ENCODE data around the gene HDAC4.

The HDAC4 gene

GRCh38 chr2:239061121-239061666 is 339.6 kb downstream of the HDAC4 start:
- no peak overlapping the region for H3K4me3 Mint-ChIP-seq
- H3K36me3 Mint-ChIP-seq: peaks cover 8% of the 10 kb centered on the region
- no peak overlapping the region for H3K27ac Mint-ChIP-seq
- H3K27me3 Mint-ChIP-seq: no peaks in the 10 kb centered on the region
- H3K4me1 Mint-ChIP-seq (ENCODE audit: low read depth): no peaks in the 10 kb centered on the region
- H3K9me3 Mint-ChIP-seq (ENCODE audit: low read depth): no peaks in the 10 kb centered on the region

DNA sequence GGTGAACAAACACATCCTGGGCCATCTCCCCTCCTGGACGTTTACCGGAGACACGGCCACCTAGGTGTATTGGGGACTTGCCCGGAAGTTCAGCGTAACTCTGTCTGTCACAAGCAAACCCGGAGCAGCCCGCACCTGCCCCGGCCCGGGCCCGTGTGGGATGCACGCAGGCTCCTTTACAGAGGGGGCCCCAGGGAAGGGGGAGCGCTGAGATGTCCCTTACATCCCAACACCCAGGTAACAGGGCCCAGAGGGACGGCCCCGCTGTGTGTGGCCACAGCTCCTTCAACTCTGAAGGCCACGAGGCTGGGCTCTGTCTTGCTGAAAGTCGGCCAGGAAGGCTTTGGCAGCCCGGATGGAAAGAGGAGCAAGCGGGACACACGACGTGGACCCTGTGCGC is 340.1 kb downstream of the HDAC4 start:
- H3K36me3 Mint-ChIP-seq: peaks cover 8% of the 10 kb centered on the region
- no peak overlapping the region for H3K27ac Mint-ChIP-seq
- no peaks in the 10 kb centered on the region for H3K9me3 Mint-ChIP-seq (ENCODE audit: low read depth)
- no peaks in the 10 kb centered on the region for H3K27me3 Mint-ChIP-seq
- H3K4me1 Mint-ChIP-seq (ENCODE audit: low read depth): no peaks in the 10 kb centered on the region
- no peak overlapping the region for H3K4me3 Mint-ChIP-seq

GRCh38 chr2:239059854-239060253 is 341.0 kb downstream of the HDAC4 start:
- H3K9me3 Mint-ChIP-seq (ENCODE audit: low read depth): no peaks in the 10 kb centered on the region
- H3K27ac Mint-ChIP-seq: no peak overlapping the region
- H3K4me1 Mint-ChIP-seq (ENCODE audit: low read depth): no peaks in the 10 kb centered on the region
- peaks cover 10% of the 10 kb centered on the region for H3K36me3 Mint-ChIP-seq
- no peaks in the 10 kb centered on the region for H3K27me3 Mint-ChIP-seq
- H3K4me3 Mint-ChIP-seq: no peak overlapping the region

GRCh38 chr2:239058766-239059165 is 342.1 kb downstream of the HDAC4 start:
- Mint-ChIP-seq H3K4me1 (ENCODE audit: low read depth) (no peaks in the 10 kb centered on the region), H3K27ac (no peak overlapping the region), H3K36me3 (peaks cover 10% of the 10 kb centered on the region), H3K9me3 (ENCODE audit: low read depth) (no peaks in the 10 kb centered on the region), H3K4me3 (no peak overlapping the region), H3K27me3 (no peaks in the 10 kb centered on the region)

DNA sequence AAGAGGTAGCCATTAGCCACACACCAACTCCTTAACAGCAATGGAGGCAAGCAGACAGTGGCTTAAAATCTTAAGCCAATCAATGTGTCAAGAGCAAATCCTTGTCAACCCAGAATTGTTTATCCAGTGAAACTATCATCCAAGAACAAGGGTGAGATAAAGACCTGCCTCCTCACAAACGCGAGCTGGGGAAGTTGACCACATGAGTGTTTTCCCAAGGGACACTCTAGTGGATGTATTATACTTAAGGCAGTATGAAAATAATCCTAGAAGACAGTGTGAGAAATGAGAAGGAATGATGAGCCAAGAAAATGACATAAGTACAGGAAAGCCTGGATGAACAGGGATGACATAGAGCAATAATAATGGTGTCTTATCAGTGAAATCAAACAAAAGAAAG is 343.3 kb downstream of the HDAC4 start:
- no peak overlapping the region for H3K27ac Mint-ChIP-seq
- no peaks in the 10 kb centered on the region for H3K9me3 Mint-ChIP-seq (ENCODE audit: low read depth)
- H3K36me3 Mint-ChIP-seq: peaks cover 10% of the 10 kb centered on the region
- H3K27me3 Mint-ChIP-seq: no peaks in the 10 kb centered on the region
- H3K4me1 Mint-ChIP-seq (ENCODE audit: low read depth): no peaks in the 10 kb centered on the region
- H3K4me3 Mint-ChIP-seq: no peak overlapping the region

- Mint-ChIP-seq H3K9me3 (ENCODE audit: low read depth) (no peaks in the 10 kb centered on the region), H3K27ac (no peak overlapping the region), H3K4me1 (ENCODE audit: low read depth) (no peaks in the 10 kb centered on the region), H3K4me3 (no peak overlapping the region), H3K27me3 (no peaks in the 10 kb centered on the region), H3K36me3 (peaks cover 10% of the 10 kb centered on the region)
Observed at GRCh38 chr2:239056611-239057010, 344.2 kb downstream of the HDAC4 start.

DNA sequence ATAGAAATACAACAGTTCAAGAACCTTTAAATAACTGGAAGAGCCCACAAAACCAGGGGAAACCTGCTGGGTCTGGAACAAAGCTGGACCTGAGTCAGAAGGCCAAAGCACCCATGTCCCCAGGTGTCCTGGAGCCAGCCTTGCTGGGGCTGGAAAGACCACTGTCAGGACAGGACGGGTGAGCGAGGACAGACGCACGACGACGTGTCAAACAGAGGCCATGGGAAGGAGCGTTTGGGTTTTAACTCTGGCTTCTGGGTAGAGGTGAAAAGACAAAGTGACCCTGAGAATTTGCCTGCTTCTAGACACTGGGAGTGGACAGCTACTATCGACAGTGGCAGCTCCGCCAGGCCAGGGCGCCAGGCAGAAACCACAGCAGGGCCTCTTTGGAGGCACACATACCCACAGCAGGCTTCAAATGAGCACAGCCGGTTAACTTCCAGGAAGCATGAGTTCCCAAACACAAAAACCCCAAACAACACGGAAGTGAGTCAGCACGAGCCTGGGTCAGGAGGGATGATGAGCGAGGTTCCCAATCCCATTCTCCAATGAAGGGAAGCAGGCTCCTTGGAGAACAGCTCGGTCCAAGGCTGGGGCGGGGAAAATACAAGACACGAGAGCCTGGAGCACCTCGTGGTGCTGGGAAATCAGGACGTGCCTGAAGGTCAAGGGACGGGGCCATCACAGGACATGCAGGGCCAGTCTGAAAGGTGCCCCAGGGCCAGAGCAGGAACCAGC is 344.9 kb downstream of the HDAC4 start:
- H3K4me3 Mint-ChIP-seq: no peak overlapping the region
- no peaks in the 10 kb centered on the region for H3K4me1 Mint-ChIP-seq (ENCODE audit: low read depth)
- no peak overlapping the region for H3K27ac Mint-ChIP-seq
- peaks cover 6% of the 10 kb centered on the region for H3K36me3 Mint-ChIP-seq
- H3K9me3 Mint-ChIP-seq (ENCODE audit: low read depth): no peaks in the 10 kb centered on the region
- no peaks in the 10 kb centered on the region for H3K27me3 Mint-ChIP-seq

- peaks cover 2% of the 10 kb centered on the region for H3K36me3 Mint-ChIP-seq
- no peaks in the 10 kb centered on the region for H3K27me3 Mint-ChIP-seq
- H3K27ac Mint-ChIP-seq: no peak overlapping the region
- H3K9me3 Mint-ChIP-seq (ENCODE audit: low read depth): no peaks in the 10 kb centered on the region
- no peaks in the 10 kb centered on the region for H3K4me1 Mint-ChIP-seq (ENCODE audit: low read depth)
- no peak overlapping the region for H3K4me3 Mint-ChIP-seq
Observed at GRCh38 chr2:239054921-239055320, 345.9 kb downstream of the HDAC4 start.

DNA sequence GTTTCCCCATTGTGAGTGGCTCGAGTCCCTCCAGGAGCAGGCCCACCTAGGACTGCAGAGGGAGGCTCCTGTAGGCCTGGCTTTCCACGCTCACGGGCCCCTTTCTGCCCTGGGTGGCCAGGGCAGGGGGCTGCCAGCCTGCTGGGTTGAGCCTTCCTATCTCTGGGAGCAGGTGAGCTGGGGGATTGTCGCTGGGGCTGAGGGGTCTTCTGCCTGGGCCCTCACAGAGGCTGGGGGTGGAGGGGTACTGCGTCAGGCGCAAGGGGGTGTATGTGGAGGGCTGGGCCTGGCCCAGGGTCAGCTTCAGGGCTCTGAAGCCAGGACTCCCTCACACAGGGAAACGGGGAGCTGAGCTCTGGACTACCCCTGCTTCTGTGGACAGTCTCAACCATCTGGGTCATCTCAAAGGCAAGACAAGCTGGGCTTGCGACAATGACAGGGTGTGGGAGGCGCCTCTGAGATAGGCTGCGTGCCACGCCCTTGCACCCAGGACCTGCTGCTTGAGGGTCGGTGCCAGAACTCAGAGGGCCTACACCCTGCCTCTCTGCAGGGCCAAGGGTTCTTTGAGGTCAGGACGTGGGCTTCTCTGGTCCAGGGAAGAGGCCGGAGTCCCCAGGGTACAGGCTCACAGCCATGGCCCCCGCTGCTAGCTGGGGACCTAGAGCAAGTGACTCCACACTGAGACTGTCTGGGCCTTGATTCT is 346.9 kb downstream of the HDAC4 start:
- Mint-ChIP-seq H3K27me3 (no peaks in the 10 kb centered on the region), H3K9me3 (ENCODE audit: low read depth) (no peaks in the 10 kb centered on the region), H3K27ac (no peak overlapping the region), H3K4me1 (ENCODE audit: low read depth) (no peaks in the 10 kb centered on the region), H3K4me3 (no peak overlapping the region), H3K36me3 (peaks cover 2% of the 10 kb centered on the region)

- Mint-ChIP-seq H3K9me3 (ENCODE audit: low read depth) (no peaks in the 10 kb centered on the region), H3K27me3 (no peaks in the 10 kb centered on the region), H3K36me3 (peaks cover 2% of the 10 kb centered on the region), H3K4me1 (ENCODE audit: low read depth) (no peaks in the 10 kb centered on the region), H3K4me3 (no peak overlapping the region), H3K27ac (no peak overlapping the region)
Observed at GRCh38 chr2:239052798-239053665, 347.8 kb downstream of the HDAC4 start.

DNA sequence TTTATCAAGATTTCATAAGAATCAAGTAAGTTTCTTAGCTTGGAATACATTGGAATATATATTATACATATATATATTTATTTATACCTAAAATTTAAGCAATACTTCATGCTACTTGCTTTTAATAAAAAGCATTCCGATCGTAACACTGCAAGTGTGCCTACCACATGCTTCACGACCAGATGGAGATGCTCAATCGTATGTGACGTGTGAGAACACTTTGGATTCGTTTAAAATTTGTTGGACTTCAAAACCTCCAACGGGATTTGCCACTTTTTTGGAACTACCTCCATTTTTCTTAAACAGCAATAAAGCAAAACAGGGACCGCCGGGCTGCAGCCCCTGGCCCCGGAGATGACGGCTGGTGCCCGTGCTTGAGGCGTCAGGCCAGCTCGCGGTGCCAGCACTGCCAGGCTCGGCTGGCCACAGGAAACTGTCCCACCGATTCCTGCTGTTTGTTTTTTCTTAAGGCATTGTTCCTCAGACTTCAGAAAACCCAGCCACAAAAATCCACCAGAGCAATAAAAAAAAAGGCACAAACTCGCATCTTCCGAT is 348.9 kb downstream of the HDAC4 start:
- Mint-ChIP-seq H3K27ac (no peak overlapping the region), H3K4me1 (ENCODE audit: low read depth) (no peaks in the 10 kb centered on the region), H3K9me3 (ENCODE audit: low read depth) (no peaks in the 10 kb centered on the region), H3K27me3 (no peaks in the 10 kb centered on the region), H3K4me3 (no peak overlapping the region), H3K36me3 (peaks cover 2% of the 10 kb centered on the region)

GRCh38 chr2:239050252-239050649 is 350.6 kb downstream of the HDAC4 start:
- no peak overlapping the region for H3K27ac Mint-ChIP-seq
- peaks cover 2% of the 10 kb centered on the region for H3K36me3 Mint-ChIP-seq
- no peaks in the 10 kb centered on the region for H3K9me3 Mint-ChIP-seq (ENCODE audit: low read depth)
- H3K4me3 Mint-ChIP-seq: no peak overlapping the region
- no peaks in the 10 kb centered on the region for H3K27me3 Mint-ChIP-seq
- H3K4me1 Mint-ChIP-seq (ENCODE audit: low read depth): no peaks in the 10 kb centered on the region

DNA sequence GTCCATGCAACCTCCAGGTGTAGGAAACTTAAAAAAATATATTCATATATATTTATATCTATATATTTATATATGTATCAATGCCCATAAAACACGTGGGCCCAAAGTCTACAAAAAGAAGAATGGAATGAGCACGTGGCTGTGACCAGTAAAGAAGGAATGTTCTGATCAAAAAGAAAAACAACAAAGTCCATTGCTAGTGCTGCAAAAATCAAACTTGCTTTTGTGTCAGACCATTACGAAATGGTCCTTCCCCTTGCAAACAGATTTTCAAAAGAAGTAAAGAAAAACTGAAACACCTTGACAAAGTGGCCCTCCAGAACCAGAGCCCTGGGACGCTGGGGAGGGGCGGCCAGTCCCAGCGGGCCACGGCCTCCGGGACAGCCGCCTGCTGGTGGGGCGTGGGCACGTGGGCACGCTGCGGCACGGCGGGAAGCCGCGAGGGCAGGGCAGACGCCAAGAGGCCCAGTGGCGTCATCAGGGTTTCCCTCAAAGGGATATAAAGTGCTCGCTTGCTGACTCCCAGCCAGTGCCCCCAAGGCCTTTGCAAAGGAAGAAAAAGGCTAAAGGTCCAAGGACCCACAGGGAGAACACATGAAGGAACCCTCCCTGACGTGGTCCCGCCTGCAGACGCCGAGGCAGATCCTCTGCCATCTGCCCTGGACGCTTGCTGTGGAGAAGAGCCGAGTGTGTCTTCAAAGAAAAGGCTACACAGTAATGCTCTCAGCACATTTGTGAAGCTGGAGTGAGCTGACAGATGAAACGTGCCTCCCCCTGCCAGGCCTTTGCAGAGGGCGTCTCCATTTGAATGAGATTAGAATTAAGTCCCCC is 351.2 kb downstream of the HDAC4 start:
- no peaks in the 10 kb centered on the region for H3K9me3 Mint-ChIP-seq (ENCODE audit: low read depth)
- H3K4me3 Mint-ChIP-seq: no peak overlapping the region
- H3K4me1 Mint-ChIP-seq (ENCODE audit: low read depth): no peaks in the 10 kb centered on the region
- no peaks in the 10 kb centered on the region for H3K27me3 Mint-ChIP-seq
- no peaks in the 10 kb centered on the region for H3K36me3 Mint-ChIP-seq
- H3K27ac Mint-ChIP-seq: no peak overlapping the region

GRCh38 chr2:239048736-239049135 is 352.1 kb downstream of the HDAC4 start:
- Mint-ChIP-seq H3K4me1 (ENCODE audit: low read depth) (no peaks in the 10 kb centered on the region), H3K4me3 (no peak overlapping the region), H3K9me3 (ENCODE audit: low read depth) (no peaks in the 10 kb centered on the region), H3K27ac (no peak overlapping the region), H3K27me3 (no peaks in the 10 kb centered on the region), H3K36me3 (no peaks in the 10 kb centered on the region)
